Hematopoietic multipotent progenitor cell treated with erythropoietin and hydrocortisone succinate and interleukin-3 and kit ligand, for 8 days (in vitro differentiated cells): ENCODE data around the gene BAG5.
"Not testable (repeated sequence)": the region's sequence is repeated elsewhere in the genome, so short reads cannot be mapped to it uniquely, and the experiment has no call there.

Experiments used
- DNase-seq: peaks from one replicate; pipeline ENCODE4 v3.0.0-alpha.2; 2015

BAG5 gene

GRCh38 chr14:103533999-103534575 lies 28.4 kb downstream of the BAG5 start:
- DNase-seq: no peak

- no peak for DNase-seq
Measured at GRCh38 chr14:103533137-103533998, 29.1 kb downstream of the BAG5 start.

- DNase-seq: no peak
Measured at GRCh38 chr14:103532216-103533136, 30.0 kb downstream of the BAG5 start.

GRCh38 chr14:103531421-103532215 lies 30.8 kb downstream of the BAG5 start:
- DNase-seq: no peak

- no peak for DNase-seq
Measured at GRCh38 chr14:103530831-103531230, 31.6 kb downstream of the BAG5 start.

GRCh38 chr14:103530390-103530789 lies 32.1 kb downstream of the BAG5 start:
- peak; percentile 50 for DNase-seq

- no peak for DNase-seq
Measured at GRCh38 chr14:103529383-103530365, 32.8 kb downstream of the BAG5 start.

- peak; percentile 85 for DNase-seq
Measured at GRCh38 chr14:103528587-103529382, 33.7 kb downstream of the BAG5 start, which contains the start of gene TRMT61A. TSS of gene TRMT61A (plus strand) at chr14:103529196. CDS start at chr14:103529979, 783 bp downstream.

- DNase-seq: no peak
Measured at GRCh38 chr14:103528146-103528586, 34.3 kb downstream of the BAG5 start.

GRCh38 chr14:103527408-103528145 lies 34.9 kb downstream of the BAG5 start:
- no peak for DNase-seq

GRCh38 chr14:103526914-103527248 lies 35.6 kb downstream of the BAG5 start:
- no peak for DNase-seq

GRCh38 chr14:103526247-103526913 lies 36.1 kb downstream of the BAG5 start:
- no peak for DNase-seq

- DNase-seq: not testable (repeated sequence)
Measured at GRCh38 chr14:103525430-103526246, 36.8 kb downstream of the BAG5 start.

- DNase-seq: no peak
Measured at GRCh38 chr14:103524002-103524935, 38.2 kb downstream of the BAG5 start.

GRCh38 chr14:103523575-103523954 lies 38.9 kb downstream of the BAG5 start:
- no peak for DNase-seq

GRCh38 chr14:103522649-103523574 lies 39.5 kb downstream of the BAG5 start, which contains the start of gene CKB:
TSS of gene CKB (minus strand) at chr14:103522830. CDS start at chr14:103522493, 337 bp downstream.
- peak; percentile 55 for DNase-seq
